IMR-90 (cell line): ENCODE data around the gene ASXL1. TPM values are rescaled to one million over a fixed set of nuclear protein-coding genes. Genes with fewer than 3 reads are reported as not detected.

Experiments
- ATAC-seq: fragments of 200-7000 bp; cut with Tn5 transposase; 2 replicates; pipeline ENCODE4 v1.9.1; 2020; ENCODE audit warnings: low read depth, mild to moderate bottlenecking, moderate library complexity
- BruUV-seq: library from RNA; stranded (reverse); fragments of 400-500 nt; replicated peaks from 2 replicates; lab custom pipeline; 2021; lab: Mats Ljungman, UMichigan
- CTCF ChIA-PET: fragments of 300-600 bp; formaldehyde crosslinking; extraction: SDS; loops from one replicate; lab custom pipeline; 2021; ENCODE audit warnings: antibody characterized with exemption; lab: Yijun Ruan, JAX
- POLR2A ChIA-PET: fragments of 300-600 bp; sonication (Branson Sonifier 250); formaldehyde crosslinking; loops from one replicate; lab custom pipeline; 2022; ENCODE audit warnings: antibody characterized with exemption; ENCODE audit not compliant: unreplicated experiment; lab: Charles Lee
- DNase-seq: peaks from one replicate; pipeline ENCODE4 v3.0.0; 2013
- H2AFZ ChIP-seq: replicated peaks from 2 replicates; pipeline ENCODE3; 2013; ENCODE audit warnings: low read length, mild to moderate bottlenecking; ENCODE audit not compliant: poor library complexity
- H2AK5ac ChIP-seq: 2 replicates; pipeline ENCODE4 v1.6.1; 2013; ENCODE audit warnings: low read depth, low read length, inconsistent platforms
- H2AK9ac ChIP-seq: replicated peaks from 2 replicates; pipeline ENCODE3; 2013; ENCODE audit warnings: mild to moderate bottlenecking, low read depth, low read length, moderate library complexity; ENCODE audit not compliant: poor library complexity
- H2BK120ac ChIP-seq: 2 replicates; pipeline ENCODE4 v1.6.1; 2013; ENCODE audit warnings: low read depth, low read length, inconsistent platforms
- H2BK15ac ChIP-seq: 3 replicates; pipeline ENCODE4 v1.6.1; 2013; ENCODE audit warnings: low read depth, low read length, inconsistent platforms
- H2BK20ac ChIP-seq: 2 replicates; pipeline ENCODE4 v1.6.1; 2013; ENCODE audit warnings: low read depth, mild to moderate bottlenecking, inconsistent platforms, low read length, moderate library complexity
- H2BK5ac ChIP-seq: 2 replicates; pipeline ENCODE4 v1.6.1; 2013; ENCODE audit warnings: mild to moderate bottlenecking, low read depth, low read length, inconsistent platforms; ENCODE audit not compliant: poor library complexity, severe bottlenecking
- H3K14ac ChIP-seq: replicated peaks from 2 replicates; pipeline ENCODE4 v1.6.1; 2013; ENCODE audit warnings: low read depth, low read length, inconsistent platforms
- H3K18ac ChIP-seq: 2 replicates; pipeline ENCODE4 v1.6.1; 2013; ENCODE audit warnings: low read depth, low read length, control low read depth
- H3K23ac ChIP-seq: 2 replicates; pipeline ENCODE4 v1.6.1; 2013; ENCODE audit warnings: low read depth, low read length, inconsistent platforms
- H3K27ac ChIP-seq: 2 replicates; pipeline ENCODE4 v1.5.1; 2013; ENCODE audit warnings: mild to moderate bottlenecking, control low read depth, low read length; ENCODE audit not compliant: insufficient read depth
- H3K27me3 ChIP-seq: 2 replicates; pipeline ENCODE4 v1.6.1; 2013; ENCODE audit warnings: low read length; ENCODE audit not compliant: control insufficient read depth, insufficient read depth
- H3K36me3 ChIP-seq: 2 replicates; pipeline ENCODE4 v1.6.1; 2013; ENCODE audit warnings: low read length, mixed read lengths; ENCODE audit not compliant: control insufficient read depth, insufficient read depth
- H3K4ac ChIP-seq: 2 replicates; pipeline ENCODE4 v1.6.1; 2013; ENCODE audit warnings: low read depth, low read length, inconsistent platforms
- H3K4me1 ChIP-seq: 2 replicates; pipeline ENCODE4 v1.6.1; 2013; ENCODE audit warnings: low read length, mixed read lengths; ENCODE audit not compliant: control insufficient read depth, insufficient read depth
- H3K4me2 ChIP-seq: 2 replicates; pipeline ENCODE4 v1.6.1; 2013; ENCODE audit warnings: low read depth, mild to moderate bottlenecking, control low read depth, low read length, moderate library complexity
- H3K4me3 ChIP-seq: 2 replicates; pipeline ENCODE4 v1.5.1; 2013; ENCODE audit warnings: low read depth, mild to moderate bottlenecking, control low read depth, low read length, moderate library complexity; ENCODE audit not compliant: insufficient read depth
- H3K56ac ChIP-seq: 2 replicates; pipeline ENCODE4 v1.6.1; 2013; ENCODE audit warnings: low read length, inconsistent platforms; ENCODE audit not compliant: insufficient read depth; ENCODE audit errors: extremely low read depth
- H3K79me1 ChIP-seq, 2 experiments: 2 replicates each; pipeline ENCODE4 v1.6.1; 2013; ENCODE audit warnings: low read length in 2 of 2, inconsistent platforms in 1 of 2, low read depth in 1 of 2
- H3K9ac ChIP-seq: 2 replicates; pipeline ENCODE4 v1.6.1; 2013; ENCODE audit warnings: low read depth, low read length, control low read depth
- H3K9me1 ChIP-seq: 2 replicates; pipeline ENCODE4 v1.6.1; 2013; ENCODE audit warnings: low read length, inconsistent platforms; ENCODE audit not compliant: insufficient read depth
- H3K9me3 ChIP-seq: 2 replicates; pipeline ENCODE4 v1.6.1; 2013; ENCODE audit warnings: low read length; ENCODE audit not compliant: control insufficient read depth, insufficient read depth
- H4K20me1 ChIP-seq: 2 replicates; pipeline ENCODE4 v1.6.1; 2013; ENCODE audit warnings: low read length, inconsistent platforms; ENCODE audit not compliant: insufficient read depth
- H4K5ac ChIP-seq: 2 replicates; pipeline ENCODE4 v1.6.1; 2013; ENCODE audit warnings: mild to moderate bottlenecking, low read depth, low read length, control low read depth
- H4K8ac ChIP-seq, 2 experiments: 2 replicates each; pipeline ENCODE4 v1.6.1; 2013; ENCODE audit warnings: low read depth in 2 of 2, low read length in 2 of 2, control low read depth in 1 of 2, inconsistent platforms in 1 of 2
- H4K91ac ChIP-seq: 2 replicates; pipeline ENCODE4 v1.6.1; 2013; ENCODE audit warnings: low read depth, low read length, inconsistent platforms; ENCODE audit not compliant: insufficient read depth
- BHLHE40 ChIP-seq: fragments of 150-350 bp; IDR thresholded peaks from 2 replicates; pipeline ENCODE4 v1.6.1; 2016; ENCODE audit warnings: mild to moderate bottlenecking, low read depth, low read length
- CEBPB ChIP-seq: IDR thresholded peaks from 2 replicates; pipeline ENCODE4 v1.6.1; 2012; ENCODE audit warnings: low read depth, low read length, improper control_type of control experiment
- CHD1 ChIP-seq: IDR thresholded peaks from 2 replicates; pipeline ENCODE4 v1.6.1; 2012; ENCODE audit warnings: low read depth, low read length, improper control_type of control experiment
- FOS ChIP-seq: fragments of 150-350 bp; IDR thresholded peaks from 2 replicates; pipeline ENCODE4 v1.6.1; 2016; ENCODE audit warnings: low read depth, low read length
- MAFK ChIP-seq: IDR thresholded peaks from 2 replicates; pipeline ENCODE4 v1.6.1; 2012; ENCODE audit warnings: low read depth, low read length, improper control_type of control experiment
- MAZ ChIP-seq: IDR thresholded peaks from 2 replicates; pipeline ENCODE4 v1.6.1; 2012; ENCODE audit warnings: low read depth, mild to moderate bottlenecking, low read length, improper control_type of control experiment, moderate library complexity, borderline replicate concordance
- NFE2L2 ChIP-seq: fragments of 150-350 bp; IDR thresholded peaks from 2 replicates; pipeline ENCODE4 v1.6.1; 2016; ENCODE audit warnings: low read depth, mild to moderate bottlenecking, low read length
- POLR2A ChIP-seq: IDR thresholded peaks from 2 replicates; pipeline ENCODE4 v1.6.1; 2012; ENCODE audit warnings: mild to moderate bottlenecking, low read depth, low read length
- RAD21 ChIP-seq: IDR thresholded peaks from 2 replicates; pipeline ENCODE4 v1.6.1; 2012; ENCODE audit warnings: low read length, improper control_type of control experiment
- RCOR1 ChIP-seq: IDR thresholded peaks from 2 replicates; pipeline ENCODE4 v1.6.1; 2012; ENCODE audit warnings: mild to moderate bottlenecking, low read length, improper control_type of control experiment; ENCODE audit not compliant: insufficient replicate concordance
- RFX5 ChIP-seq: IDR thresholded peaks from 2 replicates; pipeline ENCODE4 v1.8.0; 2012; ENCODE audit warnings: low read depth, mild to moderate bottlenecking, low read length, moderate library complexity
- SMC3 ChIP-seq: fragments of 150-350 bp; IDR thresholded peaks from 2 replicates; pipeline ENCODE4 v1.6.1; 2016; ENCODE audit warnings: low read depth, mild to moderate bottlenecking, antibody characterized with exemption, low read length, moderate library complexity
- USF2 ChIP-seq: fragments of 150-350 bp; IDR thresholded peaks from 2 replicates; pipeline ENCODE4 v1.6.1; 2017; ENCODE audit warnings: mild to moderate bottlenecking, antibody characterized with exemption, low read length, low read depth
- WGBS, 2 experiments: methylation state at CpG; one replicate each; pipeline versions ENCODE4 v1.1.5 to v1.1.7; 2013; ENCODE audit warnings: missing lambda C conversion rate in 2 of 2; ENCODE audit not compliant: insufficient read length in 1 of 2; ENCODE audit errors: extremely low coverage in 2 of 2; 5-methylcytosine and 5-hydroxymethylcytosine counted together
- dilution Hi-C: fragments of 300-500 bp; cut with HindIII; formaldehyde crosslinking; loops from one replicate; pipeline ENCODE4 v1.14.3; 2018; ENCODE audit warnings: low sequenced_read_pairs; ENCODE audit not compliant: unreplicated experiment
- in situ Hi-C: fragments of 300-500 bp; cut with MboI; formaldehyde crosslinking; loops from 3 replicates; pipeline ENCODE4 v1.14.3; 2019; ENCODE audit warnings: low sequenced_read_pairs, inconsistent platforms, mixed read lengths
- intact Hi-C: fragments of 100-400 bp; cut with micrococcal nuclease; formaldehyde crosslinking; loops from 2 replicates; pipeline ENCODE4 v1.10.0; 2022
- polyA plus RNA-seq, 3 experiments: library from polyadenylated mRNA; depleted of rRNA; stranded (reverse); fragments of >200 nt; gene quantifications; 2 replicates each; pipeline ENCODE4 v1.2.3, GENCODE V29; 2012; ENCODE audit warnings: low replicate concordance in 1 of 3
- total RNA-seq: library from RNA; depleted of rRNA; stranded (reverse); fragments of >200 nt; gene quantifications from 2 replicates; pipeline ENCODE4 v1.2.3, GENCODE V29; 2012
- TF ChIP-seq, protein P1 (sequence below): fragments of 150-350 bp; IDR thresholded peaks from 2 replicates; pipeline ENCODE4 v1.6.1; 2016; ENCODE audit warnings: low read depth, mild to moderate bottlenecking, low read length, moderate library complexity, borderline replicate concordance
- TF ChIP-seq, protein P2 (sequence below): conservative IDR thresholded peaks from 2 replicates; pipeline ENCODE4 v1.5.1; 2012; ENCODE audit warnings: mild to moderate bottlenecking, low read depth, low read length, improper control_type of control experiment

The ASXL1 gene
- total and polyA plus RNA-seq, 2 of the 4 experiments (the other 2 are of a cell fraction): 29.9 to 37.1 TPM

DNA sequence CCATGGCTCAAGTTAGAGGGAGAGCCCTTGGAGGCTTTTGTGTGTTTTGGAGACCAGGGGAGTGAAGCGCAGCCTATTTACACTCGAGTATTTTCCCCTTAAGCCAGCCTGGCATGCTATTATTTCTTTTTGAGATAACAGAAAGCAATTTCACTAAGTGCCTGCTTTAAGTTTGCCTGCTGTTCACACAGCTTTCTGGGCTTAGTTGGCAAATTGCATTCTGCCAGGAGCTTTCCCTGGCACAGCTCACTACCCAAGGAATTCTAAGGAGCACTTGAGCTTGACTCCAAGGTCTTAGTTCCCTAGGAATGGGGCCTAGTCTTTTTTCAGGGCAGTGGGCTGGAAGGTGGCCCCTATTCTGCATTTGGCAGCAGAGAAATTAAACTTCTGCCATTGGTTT lies 19.0 kb upstream of the ASXL1 start:
- ChIA-PET CTCF (no interaction called here), POLR2A (no interaction called here)
- no TSS peak for BruUV-seq
- WGBS, 2 experiments: no CpG with 5 or more reads among the region's 2 CpGs
- ATAC-seq (no peak), DNase-seq (no peak)
- intact Hi-C loops (loop anchor here (5.0 kb wide), 2 partner anchors 98 to 313 kb away; no protein-coding TSS in a partner anchor), dilution Hi-C loops (no loop called here), in situ Hi-C loops (no loop called here)
- no peak overlapping the region for H4K5ac ChIP-seq
- peaks cover 0 to 6% of the 10 kb centered on the region in 2 experiments; a peak in 2 of 4 replicates for H3K79me1 ChIP-seq
- no peak overlapping the region for H3K23ac ChIP-seq
- H3K18ac ChIP-seq: no peak overlapping the region
- H2BK15ac ChIP-seq: no peak overlapping the region; the same call in 2 of the 3 replicates
- H2BK5ac ChIP-seq: no peak overlapping the region
- H3K9me1 ChIP-seq: peaks cover 17% of the 10 kb centered on the region
- no peaks in the 10 kb centered on the region for H3K27me3 ChIP-seq
- 0 out of 2 replicates have a peak, but pooled peaks cover 3% of the 10 kb centered on the region for H4K20me1 ChIP-seq
- H3K56ac ChIP-seq: no peak overlapping the region
- no peak overlapping the region; the same call in 1 of the 2 replicates for H3K4ac ChIP-seq
- H2AK9ac ChIP-seq: no peak overlapping the region
- TF ChIP-seq, protein P1, sequence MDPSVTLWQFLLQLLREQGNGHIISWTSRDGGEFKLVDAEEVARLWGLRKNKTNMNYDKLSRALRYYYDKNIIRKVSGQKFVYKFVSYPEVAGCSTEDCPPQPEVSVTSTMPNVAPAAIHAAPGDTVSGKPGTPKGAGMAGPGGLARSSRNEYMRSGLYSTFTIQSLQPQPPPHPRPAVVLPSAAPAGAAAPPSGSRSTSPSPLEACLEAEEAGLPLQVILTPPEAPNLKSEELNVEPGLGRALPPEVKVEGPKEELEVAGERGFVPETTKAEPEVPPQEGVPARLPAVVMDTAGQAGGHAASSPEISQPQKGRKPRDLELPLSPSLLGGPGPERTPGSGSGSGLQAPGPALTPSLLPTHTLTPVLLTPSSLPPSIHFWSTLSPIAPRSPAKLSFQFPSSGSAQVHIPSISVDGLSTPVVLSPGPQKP: no peak
- TF ChIP-seq MAZ (no peak), CEBPB (no peak), NFE2L2 (no peak), SMC3 (no peak), RAD21 (no peak), RFX5 (no peak), FOS (no peak), CHD1 (no peak), USF2 (no peak), MAFK (no peak), BHLHE40 (no peak), RCOR1 (no peak), POLR2A (no peak)
- TF ChIP-seq, protein P2, sequence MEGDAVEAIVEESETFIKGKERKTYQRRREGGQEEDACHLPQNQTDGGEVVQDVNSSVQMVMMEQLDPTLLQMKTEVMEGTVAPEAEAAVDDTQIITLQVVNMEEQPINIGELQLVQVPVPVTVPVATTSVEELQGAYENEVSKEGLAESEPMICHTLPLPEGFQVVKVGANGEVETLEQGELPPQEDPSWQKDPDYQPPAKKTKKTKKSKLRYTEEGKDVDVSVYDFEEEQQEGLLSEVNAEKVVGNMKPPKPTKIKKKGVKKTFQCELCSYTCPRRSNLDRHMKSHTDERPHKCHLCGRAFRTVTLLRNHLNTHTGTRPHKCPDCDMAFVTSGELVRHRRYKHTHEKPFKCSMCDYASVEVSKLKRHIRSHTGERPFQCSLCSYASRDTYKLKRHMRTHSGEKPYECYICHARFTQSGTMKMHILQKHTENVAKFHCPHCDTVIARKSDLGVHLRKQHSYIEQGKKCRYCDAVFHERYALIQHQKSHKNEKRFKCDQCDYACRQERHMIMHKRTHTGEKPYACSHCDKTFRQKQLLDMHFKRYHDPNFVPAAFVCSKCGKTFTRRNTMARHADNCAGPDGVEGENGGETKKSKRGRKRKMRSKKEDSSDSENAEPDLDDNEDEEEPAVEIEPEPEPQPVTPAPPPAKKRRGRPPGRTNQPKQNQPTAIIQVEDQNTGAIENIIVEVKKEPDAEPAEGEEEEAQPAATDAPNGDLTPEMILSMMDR: no peak
- H3K14ac ChIP-seq: no peak overlapping the region
- H3K4me1 ChIP-seq: peaks cover 6% of the 10 kb centered on the region
- no peak overlapping the region for H4K91ac ChIP-seq
- H3K9ac ChIP-seq: no peak overlapping the region
- H3K4me2 ChIP-seq: no peak overlapping the region
- no peaks in the 10 kb centered on the region for H3K36me3 ChIP-seq
- H3K4me3 ChIP-seq: no peak overlapping the region
- H3K9me3 ChIP-seq: no peaks in the 10 kb centered on the region
- no peak overlapping the region for H2AK5ac ChIP-seq
- H4K8ac ChIP-seq: no peak overlapping the region
- H2BK20ac ChIP-seq: no peak overlapping the region
- no peak overlapping the region for H3K27ac ChIP-seq
- H2AFZ ChIP-seq: no peak overlapping the region
- no peak overlapping the region for H2BK120ac ChIP-seq
